Tibial nerve (tissue), 4 donors: ENCODE measurements around the gene PLA2G2D.

Experiments
- CTCF ChIP-seq, 5 experiments: fragments of 200-600 bp in 3 of 5; fragments of 450-650 bp in 2 of 5; sonication (generic) in 3 of 5; IDR thresholded peaks; one replicate each; pipeline ENCODE4 v1.5.1; 2016 to 2019; ENCODE audit warnings: antibody characterized with exemption in 5 of 5, mild to moderate bottlenecking in 3 of 5, moderate library complexity in 2 of 5
- EP300 ChIP-seq, 2 donors: sonication (generic); formaldehyde crosslinking; IDR thresholded peaks; one replicate each; pipeline ENCODE4 v1.6.1; 2017; ENCODE audit warnings: antibody characterized with exemption in 2 of 2, mild to moderate bottlenecking in 1 of 2
- POLR2A ChIP-seq, 2 donors: fragments of 450-650 bp; IDR thresholded peaks; one replicate each; pipeline ENCODE4 v1.6.1; 2017; ENCODE audit warnings: antibody characterized with exemption in 2 of 2, mild to moderate bottlenecking in 2 of 2, moderate library complexity in 2 of 2

DNA sequence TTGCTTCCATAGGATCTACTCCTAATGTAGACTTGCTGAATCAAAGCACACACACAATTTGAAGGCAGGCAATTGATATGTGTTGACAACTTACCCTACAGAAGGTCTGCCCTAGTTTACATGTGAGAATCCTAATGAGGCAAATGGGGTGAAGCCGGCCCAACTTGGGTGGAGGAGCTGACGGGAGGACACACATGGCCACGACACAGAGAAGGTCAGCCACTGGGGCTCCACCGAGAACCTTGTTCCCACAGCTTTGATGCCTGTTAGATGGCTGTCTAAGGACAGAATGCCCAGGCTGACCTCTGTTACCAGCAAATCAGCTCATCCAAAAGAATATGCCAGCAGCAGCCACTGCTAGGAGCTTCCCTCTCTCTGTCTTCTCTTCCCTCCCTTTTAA is 1.5 kb upstream of the PLA2G2D start:
- no peak for TF ChIP-seq CTCF (IDR thresholded peaks at IDR 0.05)
- TF ChIP-seq POLR2A (IDR thresholded peaks at IDR 0.05), result no peak
- no peak for TF ChIP-seq EP300 (IDR thresholded peaks at IDR 0.05)
